Fibroblast of mammary gland (primary cell): ENCODE results near the gene SPAG4.

ENCODE experiments used
- DNase-seq: peaks from one replicate; pipeline ENCODE4 v3.0.0-alpha.2; 2010; ENCODE audit warnings: low read depth
- H3K4me3 ChIP-seq: 2 replicates; pipeline ENCODE4 v1.5.1; 2011; ENCODE audit warnings: low read depth, mild to moderate bottlenecking, low read length, moderate library complexity; ENCODE audit not compliant: control insufficient read depth
- TF ChIP-seq, protein P1 (sequence below): conservative IDR thresholded peaks from 2 replicates; pipeline ENCODE4 v1.5.1; 2011; ENCODE audit warnings: low read depth, low read length, inconsistent platforms; ENCODE audit not compliant: control insufficient read depth, insufficient read depth

SPAG4 gene

GRCh38 chr20:35652641-35653429 is 37.2 kb downstream of the SPAG4 start:
- H3K4me3 ChIP-seq, result no peak overlapping the region
- DNase-seq, result no peak
- TF ChIP-seq, protein P1, sequence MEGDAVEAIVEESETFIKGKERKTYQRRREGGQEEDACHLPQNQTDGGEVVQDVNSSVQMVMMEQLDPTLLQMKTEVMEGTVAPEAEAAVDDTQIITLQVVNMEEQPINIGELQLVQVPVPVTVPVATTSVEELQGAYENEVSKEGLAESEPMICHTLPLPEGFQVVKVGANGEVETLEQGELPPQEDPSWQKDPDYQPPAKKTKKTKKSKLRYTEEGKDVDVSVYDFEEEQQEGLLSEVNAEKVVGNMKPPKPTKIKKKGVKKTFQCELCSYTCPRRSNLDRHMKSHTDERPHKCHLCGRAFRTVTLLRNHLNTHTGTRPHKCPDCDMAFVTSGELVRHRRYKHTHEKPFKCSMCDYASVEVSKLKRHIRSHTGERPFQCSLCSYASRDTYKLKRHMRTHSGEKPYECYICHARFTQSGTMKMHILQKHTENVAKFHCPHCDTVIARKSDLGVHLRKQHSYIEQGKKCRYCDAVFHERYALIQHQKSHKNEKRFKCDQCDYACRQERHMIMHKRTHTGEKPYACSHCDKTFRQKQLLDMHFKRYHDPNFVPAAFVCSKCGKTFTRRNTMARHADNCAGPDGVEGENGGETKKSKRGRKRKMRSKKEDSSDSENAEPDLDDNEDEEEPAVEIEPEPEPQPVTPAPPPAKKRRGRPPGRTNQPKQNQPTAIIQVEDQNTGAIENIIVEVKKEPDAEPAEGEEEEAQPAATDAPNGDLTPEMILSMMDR, result no peak

DNA sequence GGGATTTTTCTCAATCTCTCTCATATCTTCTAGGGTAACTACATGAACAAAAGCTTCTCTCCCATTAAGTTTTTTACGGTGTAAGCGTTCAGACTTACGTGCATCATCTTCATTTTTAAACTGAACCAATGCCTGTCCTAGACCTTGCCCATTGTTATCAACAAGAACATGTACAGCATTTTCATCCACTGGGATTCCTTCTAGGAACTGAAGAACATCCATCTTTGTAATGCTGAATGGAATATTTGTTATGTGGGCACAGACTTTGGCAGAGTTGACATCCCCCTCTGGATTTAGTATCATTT is 37.8 kb downstream of the SPAG4 start:
- H3K4me3 ChIP-seq, result no peak overlapping the region
- DNase-seq, result no peak
- TF ChIP-seq, protein P1, result no peak

GRCh38 chr20:35653893-35654292 is 38.3 kb downstream of the SPAG4 start:
- TF ChIP-seq, protein P1, result no peak
- DNase-seq, result no peak
- no peak overlapping the region for H3K4me3 ChIP-seq

DNA sequence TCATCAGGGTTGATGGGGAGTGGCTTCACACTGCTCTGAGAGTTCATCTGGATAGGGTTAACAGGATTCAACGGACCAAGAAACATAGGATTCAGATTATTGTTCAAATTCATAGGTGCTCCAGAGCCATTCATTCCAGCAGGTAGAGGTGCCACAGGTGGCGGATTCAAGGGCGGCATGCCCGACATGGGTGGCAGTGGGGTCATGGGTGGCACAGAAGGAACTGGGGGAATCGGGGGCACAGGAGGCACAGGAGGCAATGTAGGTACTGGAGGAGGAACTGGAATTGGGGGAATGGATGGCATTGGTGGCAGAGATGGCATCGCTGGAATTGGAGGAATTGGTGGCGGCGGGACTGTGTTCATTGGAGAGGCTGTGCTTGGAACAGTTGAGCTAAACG is 38.8 kb downstream of the SPAG4 start:
- no peak for DNase-seq
- TF ChIP-seq, protein P1, result no peak
- H3K4me3 ChIP-seq, result no peak overlapping the region

DNA sequence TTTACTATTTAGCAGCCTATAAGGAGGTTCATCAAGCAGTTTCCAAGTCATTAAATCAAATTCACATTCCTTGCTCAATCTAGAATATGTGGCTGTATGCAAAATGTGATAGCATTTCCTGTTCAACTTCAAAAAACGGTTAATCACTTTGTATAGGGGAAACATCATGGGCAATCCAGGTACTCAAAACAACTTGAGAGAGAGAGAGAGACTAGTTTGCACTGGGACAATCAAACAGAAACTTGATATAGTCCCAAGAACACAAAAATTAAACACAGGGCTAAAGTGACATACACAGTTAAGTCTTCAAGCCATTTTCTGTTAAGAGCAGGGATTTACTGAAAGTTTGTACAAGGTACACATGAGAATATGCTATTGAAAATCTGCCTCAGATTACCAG is 41.6 kb downstream of the SPAG4 start:
- H3K4me3 ChIP-seq, result no peak overlapping the region
- TF ChIP-seq, protein P1, result no peak
- DNase-seq, result no peak

DNA sequence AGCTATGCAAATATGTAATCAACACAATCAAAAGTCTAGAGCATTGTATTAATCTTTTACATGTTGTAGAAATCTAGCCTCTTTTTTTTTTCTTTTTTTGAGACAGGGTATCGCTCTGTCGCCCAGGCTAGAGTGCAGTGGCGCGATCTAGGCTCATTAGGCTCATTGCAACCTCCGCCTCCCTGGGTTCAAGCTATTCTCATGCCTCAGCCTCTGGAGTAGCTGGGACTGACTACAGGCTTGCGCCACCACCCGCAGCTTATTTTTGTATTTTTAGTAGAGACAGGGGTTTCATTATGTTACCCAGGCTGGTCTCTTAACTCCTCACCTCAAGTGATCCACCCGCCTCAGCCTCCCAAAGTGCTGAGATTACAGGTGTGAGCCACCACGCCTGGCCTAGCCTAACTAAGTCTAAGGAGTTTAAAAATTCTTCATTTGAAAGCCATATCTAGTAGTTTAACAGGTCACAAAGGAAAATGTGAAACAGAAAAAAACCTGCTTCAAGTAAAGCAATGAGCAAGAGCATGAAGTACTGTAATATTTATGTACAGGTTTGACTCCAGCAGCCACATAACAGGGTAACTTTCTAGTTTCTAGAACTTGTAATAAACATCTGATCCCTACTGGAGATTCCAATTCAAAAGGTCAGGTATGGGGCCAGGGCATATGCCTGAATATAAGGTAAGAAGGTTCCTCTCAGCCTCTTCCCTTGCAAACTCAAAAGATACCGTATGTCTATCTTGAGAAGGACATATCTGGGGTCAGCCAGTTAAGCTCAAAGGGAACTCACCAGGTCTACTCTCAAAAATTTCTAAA is 44.7 kb downstream of the SPAG4 start:
- no peak overlapping the region for H3K4me3 ChIP-seq
- DNase-seq, result no peak
- TF ChIP-seq, protein P1, result no peak
